NT2/D1 (cell line): ENCODE measurements around the gene FKBP1B.

Experiments
- SUZ12 ChIP-seq: IDR thresholded peaks from 2 replicates; pipeline ENCODE4 v1.6.1; 2011; ENCODE audit not compliant: insufficient read length, insufficient read depth; ENCODE audit errors: extremely low read depth
- YY1 ChIP-seq: IDR thresholded peaks from 2 replicates; pipeline ENCODE4 v1.6.1; 2011; ENCODE audit not compliant: insufficient read length, insufficient read depth
- ZNF274 ChIP-seq: IDR thresholded peaks from 2 replicates; pipeline ENCODE4 v1.6.1; 2011; ENCODE audit warnings: mild to moderate bottlenecking, low read depth, low read length

DNA sequence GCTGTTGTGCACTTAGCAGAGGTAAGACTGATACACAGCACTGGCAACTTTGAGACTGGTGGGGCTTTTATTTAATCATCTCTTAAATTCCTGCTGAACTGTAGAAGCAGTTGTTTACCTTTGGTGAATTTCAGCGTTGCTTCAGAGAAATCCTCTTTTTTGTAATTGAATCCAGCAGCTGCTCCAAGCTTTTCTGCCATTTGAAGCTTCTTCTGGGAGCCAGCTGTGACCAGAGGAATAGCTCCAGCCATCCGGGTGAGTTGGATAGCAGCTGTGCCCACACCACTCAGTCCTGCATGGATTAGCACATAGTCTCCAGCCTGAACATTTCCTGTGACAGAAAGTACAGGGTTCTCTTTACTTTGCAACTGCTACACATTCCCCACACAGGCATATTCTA, 31.2 kb downstream of the FKBP1B start:
- TF ChIP-seq SUZ12 (no peak), YY1 (no peak), ZNF274 (no peak)
